ENCODE results near the gene NCCRP1. TPM values are rescaled to one million over a fixed set of nuclear protein-coding genes. Genes with fewer than 3 reads are reported as not detected.

The NCCRP1 gene, protein sequence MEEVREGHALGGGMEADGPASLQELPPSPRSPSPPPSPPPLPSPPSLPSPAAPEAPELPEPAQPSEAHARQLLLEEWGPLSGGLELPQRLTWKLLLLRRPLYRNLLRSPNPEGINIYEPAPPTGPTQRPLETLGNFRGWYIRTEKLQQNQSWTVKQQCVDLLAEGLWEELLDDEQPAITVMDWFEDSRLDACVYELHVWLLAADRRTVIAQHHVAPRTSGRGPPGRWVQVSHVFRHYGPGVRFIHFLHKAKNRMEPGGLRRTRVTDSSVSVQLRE
- polyA plus RNA-seq (2011; rRNA removed) (0.04 TPM in 2 replicates), polyA minus RNA-seq (2011; rRNA and poly(A)+ RNA removed) (not detected in 2 replicates)

DNA sequence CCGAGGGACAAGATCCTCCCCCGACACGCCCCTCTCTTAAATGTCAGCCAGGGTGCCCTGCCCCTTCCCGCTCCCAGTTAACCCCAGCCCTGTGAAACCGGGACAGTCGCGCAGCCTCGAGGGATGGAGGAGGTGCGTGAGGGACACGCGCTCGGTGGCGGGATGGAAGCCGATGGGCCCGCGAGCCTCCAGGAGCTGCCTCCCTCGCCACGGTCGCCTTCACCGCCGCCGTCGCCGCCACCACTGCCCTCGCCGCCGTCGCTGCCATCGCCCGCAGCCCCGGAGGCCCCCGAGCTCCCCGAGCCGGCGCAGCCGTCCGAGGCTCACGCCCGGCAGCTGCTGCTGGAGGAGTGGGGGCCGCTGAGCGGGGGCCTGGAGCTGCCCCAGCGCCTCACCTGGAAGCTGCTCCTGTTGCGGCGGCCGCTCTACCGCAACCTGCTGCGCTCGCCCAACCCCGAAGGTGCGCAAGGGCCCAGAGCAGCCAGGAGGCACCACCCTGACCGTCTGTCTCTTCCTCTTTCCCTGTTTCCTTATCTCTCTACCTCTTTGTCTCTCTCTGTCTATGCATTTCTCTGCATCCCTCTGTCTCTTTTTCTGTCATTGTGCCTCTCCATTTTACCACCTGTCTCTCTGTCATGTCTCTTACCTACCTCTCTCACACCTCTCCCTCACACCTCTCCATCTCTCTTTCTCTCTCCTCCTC, at the start of gene NCCRP1:
Gene NCCRP1 (plus strand): TSS at position 105 of the 703 bp plus-strand sequence. CDS start 19 bp downstream, at position 124.
- no peak for DNase-seq (ENCODE audit: low read depth)
- H3K4me3 ChIP-seq (ENCODE audit: low read depth, low read length), result no peak within 1 kb of the TSS
- TF ChIP-seq, protein P1, sequence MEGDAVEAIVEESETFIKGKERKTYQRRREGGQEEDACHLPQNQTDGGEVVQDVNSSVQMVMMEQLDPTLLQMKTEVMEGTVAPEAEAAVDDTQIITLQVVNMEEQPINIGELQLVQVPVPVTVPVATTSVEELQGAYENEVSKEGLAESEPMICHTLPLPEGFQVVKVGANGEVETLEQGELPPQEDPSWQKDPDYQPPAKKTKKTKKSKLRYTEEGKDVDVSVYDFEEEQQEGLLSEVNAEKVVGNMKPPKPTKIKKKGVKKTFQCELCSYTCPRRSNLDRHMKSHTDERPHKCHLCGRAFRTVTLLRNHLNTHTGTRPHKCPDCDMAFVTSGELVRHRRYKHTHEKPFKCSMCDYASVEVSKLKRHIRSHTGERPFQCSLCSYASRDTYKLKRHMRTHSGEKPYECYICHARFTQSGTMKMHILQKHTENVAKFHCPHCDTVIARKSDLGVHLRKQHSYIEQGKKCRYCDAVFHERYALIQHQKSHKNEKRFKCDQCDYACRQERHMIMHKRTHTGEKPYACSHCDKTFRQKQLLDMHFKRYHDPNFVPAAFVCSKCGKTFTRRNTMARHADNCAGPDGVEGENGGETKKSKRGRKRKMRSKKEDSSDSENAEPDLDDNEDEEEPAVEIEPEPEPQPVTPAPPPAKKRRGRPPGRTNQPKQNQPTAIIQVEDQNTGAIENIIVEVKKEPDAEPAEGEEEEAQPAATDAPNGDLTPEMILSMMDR (IDR thresholded peaks at IDR 0.05; ENCODE audit: insufficient read depth, low read depth, low read length), result no peak
- POLR2A ChIA-PET, result no interaction called here
- CTCF ChIA-PET, result interaction anchor here (0.6 to 3.5 kb wide), 3 partner anchors 10 to 34 kb away, joined by 3 to 15 read pairs (median 3); no protein-coding TSS in a partner anchor
- no peaks in the 10 kb centered on the region for H3K36me3 ChIP-seq (ENCODE audit: control insufficient read depth, insufficient read depth, low read length)
- peaks cover 29% of the 10 kb centered on the region for H3K27me3 ChIP-seq (ENCODE audit: control insufficient read depth, insufficient read depth, low read length)

DNA sequence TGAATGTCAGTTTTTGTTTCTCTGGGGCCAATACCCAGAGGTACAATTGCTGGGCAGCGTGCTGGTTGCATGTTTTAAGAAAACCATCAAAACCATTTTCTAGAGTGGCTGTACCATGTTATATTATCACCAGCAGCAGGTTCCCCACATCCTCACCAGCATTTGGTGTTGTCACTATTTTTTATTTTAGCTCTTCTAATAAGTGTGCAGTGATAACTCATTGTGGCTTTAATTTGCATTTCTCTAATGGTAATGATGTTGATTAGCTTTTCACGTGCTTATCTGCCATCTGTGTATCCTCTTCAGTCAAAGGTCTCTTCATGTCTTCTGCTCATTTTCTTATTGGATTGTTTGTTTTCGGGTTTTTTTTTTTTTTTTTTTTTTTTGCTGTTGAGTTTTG, 49.3 kb upstream of the NCCRP1 start:
- no peak overlapping the region for H3K4me3 ChIP-seq (ENCODE audit: low read depth, low read length)
- peaks cover 1% of the 10 kb centered on the region for H3K36me3 ChIP-seq (ENCODE audit: control insufficient read depth, insufficient read depth, low read length)
- H3K27me3 ChIP-seq (ENCODE audit: control insufficient read depth, insufficient read depth, low read length), result no peaks in the 10 kb centered on the region
- CTCF ChIA-PET, result no interaction called here
- no peak for DNase-seq (ENCODE audit: low read depth)
- TF ChIP-seq, protein P1 (IDR thresholded peaks at IDR 0.05; ENCODE audit: insufficient read depth, low read depth, low read length), result no peak
- POLR2A ChIA-PET, result no interaction called here

GRCh38 chr19:39148939-39149529, 47.7 kb upstream of the NCCRP1 start:
- Histone ChIP-seq H3K4me3 (ENCODE audit: low read depth, low read length) (no peak overlapping the region), H3K27me3 (ENCODE audit: control insufficient read depth, insufficient read depth, low read length) (no peaks in the 10 kb centered on the region), H3K36me3 (ENCODE audit: control insufficient read depth, insufficient read depth, low read length) (peaks cover 1% of the 10 kb centered on the region; the same call in 1 of the 2 replicates)
- ChIA-PET POLR2A (no interaction called here), CTCF (no interaction called here)
- no peak for DNase-seq (ENCODE audit: low read depth)
- TF ChIP-seq, protein P1 (IDR thresholded peaks at IDR 0.05; ENCODE audit: insufficient read depth, low read depth, low read length), result no peak

DNA sequence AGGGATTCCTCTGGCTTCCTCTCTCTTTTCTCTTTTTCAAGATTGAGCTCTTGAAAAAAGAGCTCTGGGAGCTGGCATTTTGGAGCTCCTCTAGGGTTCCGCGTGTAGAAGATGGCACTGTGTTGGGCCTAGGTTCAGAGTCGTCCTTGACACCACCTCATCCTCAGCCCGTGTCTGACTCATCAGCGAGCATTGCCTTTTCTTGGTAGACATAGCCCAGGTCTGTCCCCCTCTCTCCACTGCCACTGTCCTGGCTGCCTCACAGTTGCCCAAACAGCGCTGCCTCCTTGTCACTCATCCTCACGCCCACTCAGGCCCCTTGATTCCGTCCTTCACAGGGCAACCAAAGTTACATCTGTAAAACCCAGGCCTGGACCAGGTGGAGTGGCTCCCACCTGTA, 46.5 kb upstream of the NCCRP1 start:
- Histone ChIP-seq H3K27me3 (ENCODE audit: control insufficient read depth, insufficient read depth, low read length) (no peaks in the 10 kb centered on the region), H3K4me3 (ENCODE audit: low read depth, low read length) (no peak overlapping the region), H3K36me3 (ENCODE audit: control insufficient read depth, insufficient read depth, low read length) (peaks cover 1% of the 10 kb centered on the region; the same call in 1 of the 2 replicates)
- POLR2A ChIA-PET, result no interaction called here
- CTCF ChIA-PET, result no interaction called here
- TF ChIP-seq, protein P1 (IDR thresholded peaks at IDR 0.05; ENCODE audit: insufficient read depth, low read depth, low read length), result no peak
- DNase-seq (ENCODE audit: low read depth), result no peak

Measured in BJ (cell line).